PC-9 (cell line): ENCODE results near the gene USP37.

Experiments
- EZH2 ChIP-seq: fragments of 200-600 bp; sonication (generic); IDR thresholded peaks from 2 replicates; pipeline ENCODE4 v1.8.0; 2017; ENCODE audit warnings: antibody characterized with exemption, low read depth
- TF ChIP-seq, protein P1 (sequence below): fragments of 200-600 bp; sonication (generic); conservative IDR thresholded peaks from 2 replicates; pipeline ENCODE4 v1.6.1; 2017; ENCODE audit warnings: mixed run types, antibody characterized with exemption, mild to moderate bottlenecking, moderate library complexity

DNA sequence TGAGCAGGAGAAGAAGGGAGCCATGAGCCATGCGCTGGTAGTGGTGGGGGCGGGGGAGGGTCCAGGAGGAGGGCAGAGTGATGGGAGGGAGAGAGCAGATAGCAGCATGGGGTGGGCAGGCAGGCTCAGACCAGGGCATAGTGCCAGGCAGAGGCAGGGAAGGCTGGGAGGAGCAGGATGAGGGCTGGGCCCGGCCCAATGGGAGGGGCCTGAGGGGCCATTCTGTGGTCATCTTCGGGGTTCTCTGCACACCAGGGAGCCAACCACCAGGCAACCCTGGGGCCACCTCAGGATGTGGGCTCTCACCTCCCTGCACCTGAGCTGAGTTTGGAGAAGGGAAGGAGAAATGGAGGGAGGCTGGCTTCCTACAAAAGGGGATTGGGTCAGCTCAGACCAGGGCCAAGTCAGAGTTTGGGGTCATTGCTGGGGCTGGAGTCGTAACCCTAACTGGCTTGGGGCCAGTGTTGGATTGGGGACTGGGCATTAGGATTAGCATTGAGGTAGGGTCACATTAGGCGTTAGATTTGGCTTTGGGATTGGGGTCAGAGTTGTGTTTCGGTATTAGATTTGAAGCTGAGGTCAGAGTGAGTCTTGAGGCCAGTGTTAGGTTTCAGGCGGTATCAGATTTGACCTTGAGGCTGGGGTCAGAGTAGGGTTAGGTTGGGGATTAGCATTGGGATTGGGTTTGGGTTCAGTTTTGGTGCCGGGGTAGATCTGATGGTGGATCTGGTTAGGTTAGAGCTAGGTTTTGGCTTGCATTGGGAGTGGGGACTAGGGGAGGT, 138.0 kb downstream of the USP37 start:
- TF ChIP-seq, protein P1, sequence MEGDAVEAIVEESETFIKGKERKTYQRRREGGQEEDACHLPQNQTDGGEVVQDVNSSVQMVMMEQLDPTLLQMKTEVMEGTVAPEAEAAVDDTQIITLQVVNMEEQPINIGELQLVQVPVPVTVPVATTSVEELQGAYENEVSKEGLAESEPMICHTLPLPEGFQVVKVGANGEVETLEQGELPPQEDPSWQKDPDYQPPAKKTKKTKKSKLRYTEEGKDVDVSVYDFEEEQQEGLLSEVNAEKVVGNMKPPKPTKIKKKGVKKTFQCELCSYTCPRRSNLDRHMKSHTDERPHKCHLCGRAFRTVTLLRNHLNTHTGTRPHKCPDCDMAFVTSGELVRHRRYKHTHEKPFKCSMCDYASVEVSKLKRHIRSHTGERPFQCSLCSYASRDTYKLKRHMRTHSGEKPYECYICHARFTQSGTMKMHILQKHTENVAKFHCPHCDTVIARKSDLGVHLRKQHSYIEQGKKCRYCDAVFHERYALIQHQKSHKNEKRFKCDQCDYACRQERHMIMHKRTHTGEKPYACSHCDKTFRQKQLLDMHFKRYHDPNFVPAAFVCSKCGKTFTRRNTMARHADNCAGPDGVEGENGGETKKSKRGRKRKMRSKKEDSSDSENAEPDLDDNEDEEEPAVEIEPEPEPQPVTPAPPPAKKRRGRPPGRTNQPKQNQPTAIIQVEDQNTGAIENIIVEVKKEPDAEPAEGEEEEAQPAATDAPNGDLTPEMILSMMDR = no peak
- no peak for TF ChIP-seq EZH2
